GM20000 (cell line): ENCODE results near the gene PTPN14.

Experiments
- DNase-seq: peaks from one replicate; pipeline ENCODE4 v3.0.0; 2012; ENCODE audit warnings: low spot score
- TF ChIP-seq, protein P1 (sequence below): IDR thresholded peaks from 2 replicates; pipeline ENCODE4 v1.5.1; 2012; ENCODE audit warnings: mild to moderate bottlenecking, control low read depth; ENCODE audit errors: extremely low read depth, missing control alignments

Gene PTPN14

DNA sequence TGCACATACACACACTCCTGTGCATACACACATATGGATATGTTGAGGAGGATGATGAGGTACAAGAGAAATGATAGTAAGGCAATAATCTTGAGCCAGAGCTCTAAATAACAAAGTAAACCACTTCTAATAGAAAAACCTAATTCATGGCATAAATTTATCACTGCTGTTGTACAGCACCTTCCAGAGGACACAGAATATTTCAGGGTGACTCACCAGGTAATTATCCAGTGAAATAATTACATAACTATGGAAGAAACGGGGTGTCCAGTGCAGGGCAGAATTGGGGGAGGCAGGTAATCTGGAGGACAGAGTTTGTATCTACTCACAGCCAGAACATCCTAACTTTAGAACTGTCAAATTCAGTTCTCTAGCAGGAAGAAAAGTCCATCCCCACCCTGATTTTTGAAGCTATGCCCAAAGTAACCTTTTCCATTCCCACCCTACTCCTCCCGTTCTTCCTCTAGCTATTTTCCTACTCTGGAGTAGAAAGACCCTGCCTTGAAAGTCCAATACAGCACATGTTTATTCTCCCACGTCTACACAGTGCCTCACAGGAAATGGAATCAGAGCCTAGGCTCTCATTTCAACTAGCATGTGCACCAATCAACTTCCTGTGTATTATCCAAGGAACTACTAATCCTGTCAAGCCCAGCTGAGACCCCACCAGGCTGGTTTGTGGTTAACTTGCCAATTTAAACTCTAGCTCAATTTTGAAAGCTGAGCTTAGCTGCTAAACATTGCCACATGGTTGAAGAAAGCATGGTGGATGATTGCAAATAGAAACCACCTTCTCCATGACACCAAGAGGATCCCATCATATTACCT is 96.6 kb downstream of the PTPN14 start:
- DNase-seq = no peak

DNA sequence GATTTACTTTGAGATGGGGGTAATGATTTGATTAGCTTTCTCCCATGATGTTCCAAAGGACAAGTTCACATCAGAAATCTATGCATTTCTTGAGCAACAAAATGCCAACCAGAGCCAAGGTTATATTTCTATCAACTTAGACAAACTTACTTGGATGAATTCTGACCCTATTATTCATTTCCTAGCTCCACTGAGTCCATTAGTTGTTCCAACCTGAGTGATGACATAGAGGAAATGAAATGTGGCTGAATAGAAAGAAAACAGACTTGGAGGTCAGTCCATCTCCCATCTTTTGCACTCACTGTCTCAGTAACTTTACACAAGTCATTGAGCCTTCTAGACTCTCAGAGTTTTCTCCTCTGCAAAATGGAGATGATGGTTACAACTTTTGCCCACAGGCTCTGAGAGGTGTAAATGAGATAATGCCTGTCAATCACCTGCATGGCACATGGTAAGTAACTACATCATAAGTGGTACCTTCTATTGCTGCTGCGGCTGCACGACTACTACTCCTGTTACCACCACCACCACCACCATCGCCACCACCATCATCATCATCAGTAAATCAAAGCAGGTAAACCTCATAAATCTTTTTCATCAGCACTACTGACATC is 98.2 kb downstream of the PTPN14 start:
- no peak for DNase-seq

More for the DNA sequence above, 96.6 kb downstream of the PTPN14 start:
- TF ChIP-seq, protein P1, sequence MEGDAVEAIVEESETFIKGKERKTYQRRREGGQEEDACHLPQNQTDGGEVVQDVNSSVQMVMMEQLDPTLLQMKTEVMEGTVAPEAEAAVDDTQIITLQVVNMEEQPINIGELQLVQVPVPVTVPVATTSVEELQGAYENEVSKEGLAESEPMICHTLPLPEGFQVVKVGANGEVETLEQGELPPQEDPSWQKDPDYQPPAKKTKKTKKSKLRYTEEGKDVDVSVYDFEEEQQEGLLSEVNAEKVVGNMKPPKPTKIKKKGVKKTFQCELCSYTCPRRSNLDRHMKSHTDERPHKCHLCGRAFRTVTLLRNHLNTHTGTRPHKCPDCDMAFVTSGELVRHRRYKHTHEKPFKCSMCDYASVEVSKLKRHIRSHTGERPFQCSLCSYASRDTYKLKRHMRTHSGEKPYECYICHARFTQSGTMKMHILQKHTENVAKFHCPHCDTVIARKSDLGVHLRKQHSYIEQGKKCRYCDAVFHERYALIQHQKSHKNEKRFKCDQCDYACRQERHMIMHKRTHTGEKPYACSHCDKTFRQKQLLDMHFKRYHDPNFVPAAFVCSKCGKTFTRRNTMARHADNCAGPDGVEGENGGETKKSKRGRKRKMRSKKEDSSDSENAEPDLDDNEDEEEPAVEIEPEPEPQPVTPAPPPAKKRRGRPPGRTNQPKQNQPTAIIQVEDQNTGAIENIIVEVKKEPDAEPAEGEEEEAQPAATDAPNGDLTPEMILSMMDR = no peak

DNA sequence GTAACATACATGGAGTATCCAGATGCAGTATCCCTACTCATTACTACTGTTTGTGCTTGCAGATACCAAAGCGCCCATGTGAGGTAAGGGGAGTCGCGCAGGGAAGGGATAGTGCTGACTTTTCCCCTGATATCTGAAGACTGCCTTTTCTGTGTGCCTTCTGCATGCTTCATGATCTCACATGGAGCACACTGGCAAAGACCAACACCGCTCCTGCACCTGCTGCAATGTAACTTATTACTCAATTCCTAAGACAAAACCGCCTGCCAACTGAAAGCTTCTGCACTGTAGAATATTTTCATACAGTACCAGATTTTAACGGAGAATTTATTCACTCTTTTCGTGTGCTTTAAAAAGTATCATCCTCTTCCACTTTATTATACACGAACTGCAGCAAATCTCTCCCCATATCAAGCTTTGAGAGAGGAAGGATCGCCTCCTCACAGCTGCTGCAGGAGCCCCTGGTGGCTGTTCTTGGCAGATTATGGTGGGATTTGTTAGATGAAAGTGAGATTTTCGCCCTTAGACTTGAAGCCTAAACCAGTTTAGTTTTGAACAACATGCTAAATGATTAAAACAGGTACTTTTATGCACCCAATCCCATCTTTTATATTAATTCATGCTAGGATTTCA is 99.1 kb downstream of the PTPN14 start:
- DNase-seq = no peak
- TF ChIP-seq, protein P1 = no peak

More for the DNA sequence above, 98.2 kb downstream of the PTPN14 start:
- TF ChIP-seq, protein P1 = no peak

DNA sequence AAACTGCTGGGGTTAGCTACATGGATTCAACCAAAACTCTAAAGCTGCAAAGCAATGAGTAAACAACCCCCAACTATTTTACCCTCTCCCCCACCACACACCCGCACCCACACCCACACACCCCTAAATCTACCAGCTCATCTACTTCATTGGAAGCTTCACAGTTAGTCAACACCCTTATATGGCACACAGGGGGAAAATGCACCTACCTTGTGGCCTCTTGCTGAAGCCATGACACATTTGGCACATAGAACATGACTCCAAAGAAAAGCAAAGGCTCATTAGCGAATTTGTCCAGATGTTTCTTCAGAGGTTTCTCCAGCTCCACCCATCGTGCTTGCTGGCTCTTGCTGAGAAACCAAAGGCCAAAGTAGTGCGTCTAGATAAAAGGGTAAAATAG is 99.8 kb downstream of the PTPN14 start:
- DNase-seq = no peak
- TF ChIP-seq, protein P1 = no peak

DNA sequence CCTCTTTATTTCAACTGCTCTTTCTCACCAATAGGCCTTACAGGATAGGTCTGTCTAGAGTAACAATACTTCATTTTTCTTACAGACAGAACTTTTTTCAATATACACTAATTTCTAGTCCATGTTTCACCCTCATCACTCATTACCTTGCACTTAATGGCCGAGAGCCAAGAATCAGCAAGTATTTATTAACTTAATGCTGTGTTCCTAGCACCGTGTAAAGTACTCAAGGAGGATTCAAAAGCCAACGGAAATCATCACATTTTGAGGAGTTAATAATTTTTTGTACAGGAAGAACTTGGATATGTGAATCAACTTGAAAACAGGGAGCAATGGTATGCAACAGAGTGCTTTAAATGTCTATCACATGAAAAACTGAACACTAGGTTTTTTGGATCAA is 102.0 kb downstream of the PTPN14 start:
- DNase-seq = no peak
- TF ChIP-seq, protein P1 = no peak

DNA sequence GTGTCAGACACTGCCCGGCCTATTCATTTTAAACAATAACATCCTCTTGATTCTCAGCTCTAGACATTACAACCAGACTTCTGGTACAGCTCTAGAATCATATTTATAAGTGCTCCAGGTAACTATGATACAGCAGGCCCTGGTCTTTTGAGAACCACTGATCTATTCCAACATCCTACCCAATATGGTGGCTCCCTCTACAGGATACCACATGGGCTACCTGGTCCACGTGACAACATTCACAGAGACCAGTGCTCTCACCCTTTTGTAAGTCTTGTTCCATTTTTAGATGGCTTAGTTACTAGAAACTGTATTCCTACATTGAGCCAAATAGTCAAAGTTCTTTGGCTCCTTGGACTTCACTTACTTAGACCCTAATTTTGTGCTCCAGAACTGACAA is 102.9 kb downstream of the PTPN14 start:
- TF ChIP-seq, protein P1 = no peak
- no peak for DNase-seq

DNA sequence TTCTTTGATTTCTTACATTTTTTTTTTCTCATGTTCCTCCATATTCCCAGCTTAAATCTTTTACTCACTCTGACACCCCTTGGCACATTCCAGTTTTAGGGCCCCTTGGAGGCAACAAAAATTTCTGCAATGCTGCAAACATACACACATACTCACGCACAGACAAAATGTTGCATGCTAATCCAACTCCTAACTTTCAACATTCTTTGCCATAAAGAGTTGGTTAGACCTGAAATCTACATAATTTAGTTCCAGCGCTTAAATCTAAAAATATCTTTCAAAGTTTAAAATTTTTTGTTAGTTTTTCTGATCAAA is 103.9 kb downstream of the PTPN14 start:
- TF ChIP-seq, protein P1 = no peak
- DNase-seq = no peak
